HG02885 (cell line): Measurements from ENCODE around the gene DUS2.
A peak's percentile ranks its signal among the peaks of the same experiment; 100 is the strongest.
"Not testable (repeated sequence)": the region's sequence is repeated elsewhere in the genome, so short reads cannot be mapped to it uniquely, and the experiment has no call there.

Source experiments
- ATAC-seq: cut with Tn5 transposase; IDR thresholded peaks from one replicate; pipeline ENCODE4 v1.9.1; 2021; ENCODE audit warnings: mild to moderate bottlenecking; ENCODE audit not compliant: unreplicated experiment, poor library complexity

The DUS2 gene

GRCh38 chr16:68114939-68115338 lies 91.9 kb downstream of the DUS2 start:
- not testable (repeated sequence) for ATAC-seq

GRCh38 chr16:68115851-68116250 lies 92.8 kb downstream of the DUS2 start:
- no peak for ATAC-seq

- no peak for ATAC-seq
These were observed 93.3 kb downstream of the DUS2 start for GRCh38 chr16:68116256-68116867.

GRCh38 chr16:68117884-68118283 lies 94.8 kb downstream of the DUS2 start:
- ATAC-seq, result no peak

GRCh38 chr16:68118954-68119353 lies 95.9 kb downstream of the DUS2 start:
- ATAC-seq, result peak; percentile 40

GRCh38 chr16:68120496-68120895 lies 97.4 kb downstream of the DUS2 start:
- ATAC-seq, result not testable (repeated sequence)

GRCh38 chr16:68126395-68126794 lies 103.3 kb downstream of the DUS2 start:
- ATAC-seq, result no peak

GRCh38 chr16:68128577-68129305 lies 105.7 kb downstream of the DUS2 start:
- no peak for ATAC-seq
